ENCODE results near the gene THRA.

DNA sequence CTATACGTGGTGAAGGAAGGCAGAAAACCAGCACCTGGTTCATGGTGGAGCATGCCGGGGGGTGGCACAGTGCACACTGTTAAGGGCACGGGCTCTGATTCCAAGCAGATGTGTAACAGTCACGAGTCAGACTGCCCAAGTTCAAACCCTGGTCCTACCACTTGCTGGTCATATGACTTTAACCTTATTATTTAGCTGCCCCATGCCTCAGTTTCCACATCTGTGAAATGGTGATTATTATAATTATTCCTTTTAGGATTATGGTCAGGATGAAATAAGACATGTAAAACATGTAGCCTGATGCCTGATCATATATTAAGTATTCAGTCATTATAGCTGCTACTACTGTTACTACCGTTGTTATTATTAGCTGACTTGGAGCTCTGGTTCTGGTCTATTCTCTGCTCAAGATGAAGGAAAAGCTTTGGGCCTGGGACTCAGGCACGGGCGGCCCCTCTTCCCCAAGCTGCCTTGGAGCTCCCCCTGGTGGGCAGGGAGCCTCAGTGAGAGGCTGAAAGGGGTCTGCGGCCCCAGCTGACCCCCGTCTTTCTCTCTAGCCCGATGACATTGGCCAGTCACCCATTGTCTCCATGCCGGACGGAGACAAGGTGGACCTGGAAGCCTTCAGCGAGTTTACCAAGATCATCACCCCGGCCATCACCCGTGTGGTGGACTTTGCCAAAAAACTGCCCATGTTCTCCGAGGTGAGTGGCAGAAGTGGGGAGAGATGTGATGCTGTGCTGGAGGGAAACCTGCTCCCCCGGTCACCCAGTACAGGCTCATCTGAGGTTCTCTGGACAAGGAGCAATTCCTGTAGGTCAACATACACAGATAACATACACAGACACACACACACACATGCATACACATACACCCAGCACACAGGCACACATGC is 23.6 kb downstream of the THRA start:
- TF ChIP-seq CHD1 (IDR thresholded peaks at IDR 0.05; ENCODE audit: low read depth, low read length) = no peak
- TF ChIP-seq POLR2A (IDR thresholded peaks at IDR 0.05; ENCODE audit: control extremely low read depth in 1 of 2, low read depth in 2 of 2, low read length in 2 of 2) = no peak
- no peak for TF ChIP-seq CBX5 (IDR thresholded peaks at IDR 0.05; ENCODE audit: low read depth, low read length)

Measured in H1 (cell line).